ENCODE results near the gene GLA. TPM values are rescaled to one million over a fixed set of nuclear protein-coding genes. Genes with fewer than 3 reads are reported as not detected.

Gene GLA
- total and polyA plus RNA-seq, 9 of the 15 experiments (the other 6 are each of a cell fraction or from before 2014, with no cell fraction given) = 41.7 to 146 (median 73.8) TPM

GRCh38 chrX:101407748-101408531 is at the start of gene GLA, which contains the start of gene HNRNPH2 (continued):
- peak; percentile 84 for TF ChIP-seq ASH1L (IDR thresholded peaks at IDR 0.05; ENCODE audit: borderline replicate concordance, low read depth, partially characterized antibody)
- TF ChIP-seq ZNF77 (CRISPR knock-in tag; IDR thresholded peaks at IDR 0.05) = no peak
- TF ChIP-seq CBX8 (IDR thresholded peaks at IDR 0.05; ENCODE audit: borderline replicate concordance, extremely low read depth, low read depth, low read length, poor library complexity, severe bottlenecking) = no peak
- peak; percentile 97 for TF ChIP-seq CBFA2T2 (conservative IDR thresholded peaks at IDR 0.05)
- peak; percentile 62 for TF ChIP-seq MYC (IDR thresholded peaks at IDR 0.05; ENCODE audit: low read depth, low read length)
- no peak for TF ChIP-seq MYC (CRISPR knock-in tag; IDR thresholded peaks at IDR 0.05; ENCODE audit: borderline replicate concordance, low read depth)
- TF ChIP-seq MYBL2 (IDR thresholded peaks at IDR 0.05; ENCODE audit: low read depth) = peak; percentile 89
- no peak for TF ChIP-seq MYBL2 (CRISPR knock-in tag; IDR thresholded peaks at IDR 0.05; ENCODE audit: borderline replicate concordance)
- TF ChIP-seq LCOR (CRISPR knock-in tag; IDR thresholded peaks at IDR 0.05) = no peak
- TF ChIP-seq ZNF311 (CRISPR knock-in tag; IDR thresholded peaks at IDR 0.05) = no peak
- no peak for TF ChIP-seq CTCFL (IDR thresholded peaks at IDR 0.05; ENCODE audit: borderline replicate concordance, insufficient read depth, low read depth, low read length, poor library complexity, severe bottlenecking)
- peak; percentile 99 for TF ChIP-seq TOE1 (IDR thresholded peaks at IDR 0.05; ENCODE audit: borderline replicate concordance)
- no peak for TF ChIP-seq TOE1 (CRISPR knock-in tag; IDR thresholded peaks at IDR 0.05; ENCODE audit: borderline replicate concordance, low read depth)
- peak; percentile 42; the same call in 1 of the 2 replicates for TF ChIP-seq TEAD4 (IDR thresholded peaks at IDR 0.05; ENCODE audit: low read length)
- no peak for TF ChIP-seq TEAD4 (CRISPR knock-in tag; IDR thresholded peaks at IDR 0.05; ENCODE audit: borderline replicate concordance)
- TF ChIP-seq TAF9B (IDR thresholded peaks at IDR 0.05; ENCODE audit: partially characterized antibody) = peak; percentile 83
- peak; percentile 68 for TF ChIP-seq E2F8 (IDR thresholded peaks at IDR 0.05; ENCODE audit: low read depth, partially characterized antibody)
- TF ChIP-seq TAF7 (tag; IDR thresholded peaks at IDR 0.05) = peak; percentile 59; the same call in 1 of the 2 replicates
- no peak for TF ChIP-seq ZNF232 (CRISPR knock-in tag; IDR thresholded peaks at IDR 0.05)
- TF ChIP-seq SOX6 (IDR thresholded peaks at IDR 0.05) = no peak
- TF ChIP-seq ADNP (tag; IDR thresholded peaks at IDR 0.05) = no peak
- TF ChIP-seq ZEB2 (IDR thresholded peaks at IDR 0.05) = peak; percentile 61; the same call in 1 of the 2 replicates
- peak in 1 of 2 experiments; percentile 43; a peak in 2 of 4 replicates for TF ChIP-seq RCOR1 (IDR thresholded peaks at IDR 0.05; ENCODE audit: borderline replicate concordance in 1 of 2, low read depth in 2 of 2, low read length in 2 of 2)

All from K562 (cell line).